GM12865 (cell line): Measurements from ENCODE around the gene MAP1A.

Source experiments
- DNase-seq: peaks from one replicate; pipeline ENCODE4 v3.0.0; 2010; ENCODE audit warnings: low read depth
- H3K4me3 ChIP-seq: 2 replicates; pipeline ENCODE4 v1.5.1; 2011; ENCODE audit warnings: mild to moderate bottlenecking, low read depth, low read length, control low read depth
- CTCF ChIP-seq: IDR thresholded peaks from 2 replicates; pipeline ENCODE4 v1.5.1; 2011; ENCODE audit warnings: low read length, control low read depth, low read depth, inconsistent platforms; ENCODE audit not compliant: insufficient read depth; ENCODE audit errors: missing control alignments

Gene MAP1A

GRCh38 chr15:43487271-43487895, 30.0 kb upstream of the MAP1A start:
- DNase-seq, result no peak
- TF ChIP-seq CTCF, result no peak
- no peak overlapping the region for H3K4me3 ChIP-seq

- TF ChIP-seq CTCF, result no peak
- no peak for DNase-seq
- no peak overlapping the region for H3K4me3 ChIP-seq
Measured at GRCh38 chr15:43488790-43489189, 28.6 kb upstream of the MAP1A start.

GRCh38 chr15:43489191-43489590, 28.2 kb upstream of the MAP1A start:
- H3K4me3 ChIP-seq, result no peak overlapping the region
- DNase-seq, result no peak
- no peak for TF ChIP-seq CTCF

- no peak for DNase-seq
- no peak for TF ChIP-seq CTCF
Measured at GRCh38 chr15:43492266-43492665, 25.1 kb upstream of the MAP1A start.

GRCh38 chr15:43492673-43493601, 24.5 kb upstream of the MAP1A start, which contains the start of gene TP53BP1:
Gene TP53BP1, minus strand, starts transcription at chr15:43493156. Its CDS starts 113 bp downstream, at chr15:43493043.
- peak within 1 kb of the TSS; percentile 98 for H3K4me3 ChIP-seq
- TF ChIP-seq CTCF, result no peak
- peak; percentile 96 for DNase-seq

More at GRCh38 chr15:43492266-43492665, 25.1 kb upstream of the MAP1A start:
- H3K4me3 ChIP-seq, result peak overlapping the region; percentile 98

- H3K4me3 ChIP-seq, result peak overlapping the region; percentile 98; the same call in 1 of the 2 replicates
- DNase-seq, result no peak
- no peak for TF ChIP-seq CTCF
Measured at GRCh38 chr15:43493703-43494472, 23.5 kb upstream of the MAP1A start.
